Measurements from ENCODE around the gene LZTS3. TPM values are rescaled to one million over a fixed set of nuclear protein-coding genes. Genes with fewer than 3 reads are reported as not detected.
A peak's percentile ranks its signal among the peaks of the same experiment; 100 is the strongest.

Gene LZTS3
- total and polyA plus RNA-seq, 2 of the 13 experiments (the other 11 are each of a cell fraction or from before 2014, with no cell fraction given), result 10.1 to 31.3 TPM

DNA sequence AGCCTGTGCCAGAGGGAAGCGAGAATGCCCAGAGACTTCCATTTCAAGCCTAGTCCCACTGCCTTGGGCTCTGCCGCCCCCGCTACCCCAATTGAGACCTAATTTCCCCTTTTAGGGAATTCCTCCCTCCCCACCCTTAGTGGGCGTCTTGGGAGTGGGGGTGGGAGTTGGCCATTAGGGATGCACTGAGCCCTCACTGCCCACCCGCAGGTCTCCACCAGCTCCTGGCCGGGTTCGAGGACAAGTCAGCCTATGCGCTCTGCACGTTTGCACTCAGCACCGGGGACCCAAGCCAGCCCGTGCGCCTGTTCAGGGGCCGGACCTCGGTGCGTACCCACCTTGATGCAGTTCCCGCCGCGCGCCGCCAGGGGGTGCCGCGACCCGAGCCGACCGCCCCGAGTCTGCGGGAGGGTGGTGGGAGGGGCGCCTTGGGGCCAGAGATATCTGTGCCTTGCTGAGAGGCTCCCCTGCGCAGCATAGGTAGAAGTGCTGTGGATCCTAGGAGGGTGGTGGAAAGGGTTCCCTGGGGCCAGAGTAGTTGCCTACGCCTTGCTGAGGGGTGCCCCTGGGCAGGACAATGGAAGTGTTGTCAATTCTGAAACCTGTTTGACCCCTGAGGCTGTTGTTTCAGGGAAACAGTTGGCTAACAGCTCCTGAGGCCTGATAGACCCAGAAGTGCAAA lies 45.1 kb upstream of the LZTS3 start (continued):
- TF ChIP-seq DNMT1 (CRISPR knock-in tag; IDR thresholded peaks at IDR 0.05) (peak; percentile 93), NR2F1 (CRISPR knock-in tag; IDR thresholded peaks at IDR 0.05) (peak; percentile 47 to 49; a peak in 2 of 4 replicates), TCF12 (IDR thresholded peaks at IDR 0.05) (no peak), TCF12 (CRISPR knock-in tag; IDR thresholded peaks at IDR 0.05) (no peak; the same call in 1 of the 2 replicates), NR2F2 (IDR thresholded peaks at IDR 0.05; ENCODE audit: borderline replicate concordance, low read depth) (peak; percentile 40; the same call in 1 of the 2 replicates), BCL6 (CRISPR knock-in tag; IDR thresholded peaks at IDR 0.05) (peak; percentile 63; the same call in 1 of the 2 replicates), SCMH1 (CRISPR knock-in tag; IDR thresholded peaks at IDR 0.05; ENCODE audit: borderline replicate concordance) (no peak), MYC (CRISPR knock-in tag; IDR thresholded peaks at IDR 0.05; ENCODE audit: borderline replicate concordance) (peak; percentile 78; the same call in 1 of the 2 replicates), POGZ (CRISPR knock-in tag; IDR thresholded peaks at IDR 0.05) (peak; percentile 76; the same call in 1 of the 2 replicates), TAF15 (IDR thresholded peaks at IDR 0.05; ENCODE audit: low read depth, low read length, poor library complexity, severe bottlenecking) (peak; percentile 78), TARDBP (CRISPR knock-in tag; IDR thresholded peaks at IDR 0.05) (peak; percentile 88; the same call in 1 of the 2 replicates), RFXAP (CRISPR knock-in tag; IDR thresholded peaks at IDR 0.05; ENCODE audit: borderline replicate concordance) (peak; percentile 58; the same call in 1 of the 2 replicates), ZFAT (CRISPR knock-in tag; conservative IDR thresholded peaks at IDR 0.05) (no peak)
- TF ChIP-seq, protein P1, sequence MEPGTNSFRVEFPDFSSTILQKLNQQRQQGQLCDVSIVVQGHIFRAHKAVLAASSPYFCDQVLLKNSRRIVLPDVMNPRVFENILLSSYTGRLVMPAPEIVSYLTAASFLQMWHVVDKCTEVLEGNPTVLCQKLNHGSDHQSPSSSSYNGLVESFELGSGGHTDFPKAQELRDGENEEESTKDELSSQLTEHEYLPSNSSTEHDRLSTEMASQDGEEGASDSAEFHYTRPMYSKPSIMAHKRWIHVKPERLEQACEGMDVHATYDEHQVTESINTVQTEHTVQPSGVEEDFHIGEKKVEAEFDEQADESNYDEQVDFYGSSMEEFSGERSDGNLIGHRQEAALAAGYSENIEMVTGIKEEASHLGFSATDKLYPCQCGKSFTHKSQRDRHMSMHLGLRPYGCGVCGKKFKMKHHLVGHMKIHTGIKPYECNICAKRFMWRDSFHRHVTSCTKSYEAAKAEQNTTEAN (CRISPR knock-in tag; conservative IDR thresholded peaks at IDR 0.05), result 0 out of 2 replicates have a peak, but pooled peaks have one; percentile 22
- TF ChIP-seq, protein P2, sequence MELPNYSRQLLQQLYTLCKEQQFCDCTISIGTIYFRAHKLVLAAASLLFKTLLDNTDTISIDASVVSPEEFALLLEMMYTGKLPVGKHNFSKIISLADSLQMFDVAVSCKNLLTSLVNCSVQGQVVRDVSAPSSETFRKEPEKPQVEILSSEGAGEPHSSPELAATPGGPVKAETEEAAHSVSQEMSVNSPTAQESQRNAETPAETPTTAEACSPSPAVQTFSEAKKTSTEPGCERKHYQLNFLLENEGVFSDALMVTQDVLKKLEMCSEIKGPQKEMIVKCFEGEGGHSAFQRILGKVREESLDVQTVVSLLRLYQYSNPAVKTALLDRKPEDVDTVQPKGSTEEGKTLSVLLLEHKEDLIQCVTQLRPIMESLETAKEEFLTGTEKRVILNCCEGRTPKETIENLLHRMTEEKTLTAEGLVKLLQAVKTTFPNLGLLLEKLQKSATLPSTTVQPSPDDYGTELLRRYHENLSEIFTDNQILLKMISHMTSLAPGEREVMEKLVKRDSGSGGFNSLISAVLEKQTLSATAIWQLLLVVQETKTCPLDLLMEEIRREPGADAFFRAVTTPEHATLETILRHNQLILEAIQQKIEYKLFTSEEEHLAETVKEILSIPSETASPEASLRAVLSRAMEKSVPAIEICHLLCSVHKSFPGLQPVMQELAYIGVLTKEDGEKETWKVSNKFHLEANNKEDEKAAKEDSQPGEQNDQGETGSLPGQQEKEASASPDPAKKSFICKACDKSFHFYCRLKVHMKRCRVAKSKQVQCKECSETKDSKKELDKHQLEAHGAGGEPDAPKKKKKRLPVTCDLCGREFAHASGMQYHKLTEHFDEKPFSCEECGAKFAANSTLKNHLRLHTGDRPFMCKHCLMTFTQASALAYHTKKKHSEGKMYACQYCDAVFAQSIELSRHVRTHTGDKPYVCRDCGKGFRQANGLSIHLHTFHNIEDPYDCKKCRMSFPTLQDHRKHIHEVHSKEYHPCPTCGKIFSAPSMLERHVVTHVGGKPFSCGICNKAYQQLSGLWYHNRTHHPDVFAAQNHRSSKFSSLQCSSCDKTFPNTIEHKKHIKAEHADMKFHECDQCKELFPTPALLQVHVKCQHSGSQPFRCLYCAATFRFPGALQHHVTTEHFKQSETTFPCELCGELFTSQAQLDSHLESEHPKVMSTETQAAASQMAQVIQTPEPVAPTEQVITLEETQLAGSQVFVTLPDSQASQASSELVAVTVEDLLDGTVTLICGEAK (IDR thresholded peaks at IDR 0.05), result no peak
- TF ChIP-seq, protein P2 (CRISPR knock-in tag; IDR thresholded peaks at IDR 0.05), result peak; percentile 32; the same call in 1 of the 2 replicates
- TF ChIP-seq, protein P3, sequence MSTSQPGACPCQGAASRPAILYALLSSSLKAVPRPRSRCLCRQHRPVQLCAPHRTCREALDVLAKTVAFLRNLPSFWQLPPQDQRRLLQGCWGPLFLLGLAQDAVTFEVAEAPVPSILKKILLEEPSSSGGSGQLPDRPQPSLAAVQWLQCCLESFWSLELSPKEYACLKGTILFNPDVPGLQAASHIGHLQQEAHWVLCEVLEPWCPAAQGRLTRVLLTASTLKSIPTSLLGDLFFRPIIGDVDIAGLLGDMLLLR (CRISPR knock-in tag; IDR thresholded peaks at IDR 0.05), result peak; percentile 78; the same call in 1 of the 2 replicates
- TF ChIP-seq, protein P4, sequence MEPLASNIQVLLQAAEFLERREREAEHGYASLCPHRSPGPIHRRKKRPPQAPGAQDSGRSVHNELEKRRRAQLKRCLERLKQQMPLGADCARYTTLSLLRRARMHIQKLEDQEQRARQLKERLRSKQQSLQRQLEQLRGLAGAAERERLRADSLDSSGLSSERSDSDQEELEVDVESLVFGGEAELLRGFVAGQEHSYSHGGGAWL (CRISPR knock-in tag; IDR thresholded peaks at IDR 0.05), result peak; percentile 33; the same call in 1 of the 2 replicates
